Skeletal muscle cell (primary cell): ENCODE data around the gene LAP3.

Experiments
- DNase-seq: peaks from one replicate; pipeline ENCODE4 v3.0.0-alpha.2; 2010; ENCODE audit warnings: low read depth
- H3K4me3 ChIP-seq: 2 replicates; pipeline ENCODE4 v1.5.1; 2011; ENCODE audit warnings: low read depth, mild to moderate bottlenecking, control low read depth, low read length, moderate library complexity

Gene LAP3

GRCh38 chr4:17613761-17614415, 36.9 kb downstream of the LAP3 start:
- peak overlapping the region; percentile 93 for H3K4me3 ChIP-seq
- peak; percentile 40 for DNase-seq

- H3K4me3 ChIP-seq, result peak within 1 kb of the TSS; percentile 93
- DNase-seq, result peak; percentile 82
Measured at GRCh38 chr4:17614416-17615299, 37.7 kb downstream of the LAP3 start, which contains the start of gene MED28. MED28 (plus strand) TSS chr4:17614641; CDS start chr4:17614655, 14 bp downstream.

GRCh38 chr4:17616283-17616682, 39.3 kb downstream of the LAP3 start:
- H3K4me3 ChIP-seq, result no peak overlapping the region
- no peak for DNase-seq

- DNase-seq, result no peak
- H3K4me3 ChIP-seq, result no peak overlapping the region
Measured at GRCh38 chr4:17618926-17619325, 41.9 kb downstream of the LAP3 start.

- DNase-seq, result peak; percentile 62
- H3K4me3 ChIP-seq, result peak overlapping the region; percentile 11
Measured at GRCh38 chr4:17619416-17620105, 42.6 kb downstream of the LAP3 start.

GRCh38 chr4:17623451-17624001, 46.5 kb downstream of the LAP3 start:
- H3K4me3 ChIP-seq, result no peak overlapping the region

GRCh38 chr4:17624821-17625220, 47.8 kb downstream of the LAP3 start:
- DNase-seq, result no peak
- no peak overlapping the region for H3K4me3 ChIP-seq

More at GRCh38 chr4:17623451-17624001, 46.5 kb downstream of the LAP3 start:
- DNase-seq, result no peak

- no peak overlapping the region for H3K4me3 ChIP-seq
- DNase-seq, result no peak
Measured at GRCh38 chr4:17630228-17630627, 53.2 kb downstream of the LAP3 start.

GRCh38 chr4:17633600-17633999, 56.6 kb downstream of the LAP3 start:
- no peak overlapping the region for H3K4me3 ChIP-seq
- no peak for DNase-seq

GRCh38 chr4:17635056-17635455, 58.1 kb downstream of the LAP3 start:
- no peak overlapping the region for H3K4me3 ChIP-seq

GRCh38 chr4:17636341-17636695, 59.3 kb downstream of the LAP3 start:
- H3K4me3 ChIP-seq, result no peak overlapping the region
- no peak for DNase-seq

More at GRCh38 chr4:17635056-17635455, 58.1 kb downstream of the LAP3 start:
- no peak for DNase-seq

GRCh38 chr4:17636696-17637622, 60.0 kb downstream of the LAP3 start:
- peak; percentile 15 for DNase-seq
- H3K4me3 ChIP-seq, result no peak overlapping the region

- H3K4me3 ChIP-seq, result no peak overlapping the region
- no peak for DNase-seq
Measured at GRCh38 chr4:17639136-17639535, 62.1 kb downstream of the LAP3 start.

- H3K4me3 ChIP-seq, result no peak overlapping the region
- no peak for DNase-seq
Measured at GRCh38 chr4:17642398-17642783, 65.4 kb downstream of the LAP3 start.

- no peak for DNase-seq
- H3K4me3 ChIP-seq, result no peak overlapping the region
Measured at GRCh38 chr4:17646693-17647092, 69.7 kb downstream of the LAP3 start.

GRCh38 chr4:17647176-17647806, 70.3 kb downstream of the LAP3 start:
- no peak overlapping the region for H3K4me3 ChIP-seq
- DNase-seq, result no peak

GRCh38 chr4:17647927-17648326, 70.9 kb downstream of the LAP3 start:
- DNase-seq, result no peak
- H3K4me3 ChIP-seq, result no peak overlapping the region

- no peak for DNase-seq
- H3K4me3 ChIP-seq, result no peak overlapping the region
Measured at GRCh38 chr4:17650406-17650805, 73.4 kb downstream of the LAP3 start.
